GOT3 (cell line): ENCODE data around the gene RTL10.

ENCODE experiments used
- DNase-seq: peaks from one replicate; lab custom pipeline; 2025; ENCODE audit warnings: mixed read lengths; lab: John Stamatoyannopoulos, UW

The RTL10 gene

GRCh38 chr22:19862619-19863246 lies 8.1 kb upstream of the RTL10 start:
- no peak for DNase-seq

GRCh38 chr22:19859861-19860510 lies 5.3 kb upstream of the RTL10 start:
- DNase-seq, result no peak

GRCh38 chr22:19857382-19857781 lies 2.7 kb upstream of the RTL10 start:
- DNase-seq, result no peak

GRCh38 chr22:19855504-19856409 lies 1.1 kb upstream of the RTL10 start:
- no peak for DNase-seq

- no peak for DNase-seq
These were observed 546 bp downstream of the RTL10 start for GRCh38 chr22:19853879-19854777.

- no peak for DNase-seq
These were observed 1.4 kb downstream of the RTL10 start for GRCh38 chr22:19853058-19853878.

GRCh38 chr22:19852177-19852781 lies 2.4 kb downstream of the RTL10 start:
- no peak for DNase-seq

GRCh38 chr22:19851291-19852176 lies 3.1 kb downstream of the RTL10 start:
- no peak for DNase-seq

GRCh38 chr22:19850763-19851109 lies 3.9 kb downstream of the RTL10 start:
- no peak for DNase-seq

GRCh38 chr22:19849835-19850762 lies 4.6 kb downstream of the RTL10 start:
- DNase-seq, result no peak

- no peak for DNase-seq
These were observed 6.1 kb downstream of the RTL10 start for GRCh38 chr22:19848298-19849224.

GRCh38 chr22:19847345-19847632 lies 7.4 kb downstream of the RTL10 start:
- DNase-seq, result no peak

GRCh38 chr22:19846620-19847344 lies 7.9 kb downstream of the RTL10 start:
- no peak for DNase-seq

GRCh38 chr22:19845054-19845722 lies 9.5 kb downstream of the RTL10 start:
- DNase-seq, result no peak

GRCh38 chr22:19844377-19845053 lies 10.2 kb downstream of the RTL10 start:
- DNase-seq, result no peak
